ENCODE results near the gene RPS3A.

DNA sequence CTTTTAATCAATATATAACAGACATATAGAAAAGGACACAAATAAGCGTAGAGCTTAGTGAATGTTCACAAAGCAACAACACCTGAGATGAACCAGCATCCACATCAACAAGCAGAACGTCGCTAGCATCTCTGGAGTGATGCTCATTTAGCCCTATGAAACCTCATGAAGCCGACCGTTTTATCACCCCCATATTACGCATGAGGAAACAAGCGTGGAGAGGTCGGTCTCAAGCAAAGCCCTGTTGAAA, 524 bp upstream of the RPS3A start:
- TF ChIP-seq ZNF211 (tag by site-specific recombination; IDR thresholded peaks at IDR 0.05; ENCODE audit: low read depth) (no peak), ZNF169 (tag by site-specific recombination; IDR thresholded peaks at IDR 0.05) (no peak), ZNF664 (tag by site-specific recombination; IDR thresholded peaks at IDR 0.05) (no peak), ZBTB17 (tag by site-specific recombination; IDR thresholded peaks at IDR 0.05) (no peak), KLF16 (tag by site-specific recombination; IDR thresholded peaks at IDR 0.05) (no peak), ZNF366 (tag by site-specific recombination; conservative IDR thresholded peaks at IDR 0.05) (no peak)
- TF ChIP-seq, protein P1, sequence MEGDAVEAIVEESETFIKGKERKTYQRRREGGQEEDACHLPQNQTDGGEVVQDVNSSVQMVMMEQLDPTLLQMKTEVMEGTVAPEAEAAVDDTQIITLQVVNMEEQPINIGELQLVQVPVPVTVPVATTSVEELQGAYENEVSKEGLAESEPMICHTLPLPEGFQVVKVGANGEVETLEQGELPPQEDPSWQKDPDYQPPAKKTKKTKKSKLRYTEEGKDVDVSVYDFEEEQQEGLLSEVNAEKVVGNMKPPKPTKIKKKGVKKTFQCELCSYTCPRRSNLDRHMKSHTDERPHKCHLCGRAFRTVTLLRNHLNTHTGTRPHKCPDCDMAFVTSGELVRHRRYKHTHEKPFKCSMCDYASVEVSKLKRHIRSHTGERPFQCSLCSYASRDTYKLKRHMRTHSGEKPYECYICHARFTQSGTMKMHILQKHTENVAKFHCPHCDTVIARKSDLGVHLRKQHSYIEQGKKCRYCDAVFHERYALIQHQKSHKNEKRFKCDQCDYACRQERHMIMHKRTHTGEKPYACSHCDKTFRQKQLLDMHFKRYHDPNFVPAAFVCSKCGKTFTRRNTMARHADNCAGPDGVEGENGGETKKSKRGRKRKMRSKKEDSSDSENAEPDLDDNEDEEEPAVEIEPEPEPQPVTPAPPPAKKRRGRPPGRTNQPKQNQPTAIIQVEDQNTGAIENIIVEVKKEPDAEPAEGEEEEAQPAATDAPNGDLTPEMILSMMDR (tag by site-specific recombination; IDR thresholded peaks at IDR 0.05) = no peak

All from HEK293 (cell line).